ENCODE results near the gene LRRTM3.

Gene LRRTM3

DNA sequence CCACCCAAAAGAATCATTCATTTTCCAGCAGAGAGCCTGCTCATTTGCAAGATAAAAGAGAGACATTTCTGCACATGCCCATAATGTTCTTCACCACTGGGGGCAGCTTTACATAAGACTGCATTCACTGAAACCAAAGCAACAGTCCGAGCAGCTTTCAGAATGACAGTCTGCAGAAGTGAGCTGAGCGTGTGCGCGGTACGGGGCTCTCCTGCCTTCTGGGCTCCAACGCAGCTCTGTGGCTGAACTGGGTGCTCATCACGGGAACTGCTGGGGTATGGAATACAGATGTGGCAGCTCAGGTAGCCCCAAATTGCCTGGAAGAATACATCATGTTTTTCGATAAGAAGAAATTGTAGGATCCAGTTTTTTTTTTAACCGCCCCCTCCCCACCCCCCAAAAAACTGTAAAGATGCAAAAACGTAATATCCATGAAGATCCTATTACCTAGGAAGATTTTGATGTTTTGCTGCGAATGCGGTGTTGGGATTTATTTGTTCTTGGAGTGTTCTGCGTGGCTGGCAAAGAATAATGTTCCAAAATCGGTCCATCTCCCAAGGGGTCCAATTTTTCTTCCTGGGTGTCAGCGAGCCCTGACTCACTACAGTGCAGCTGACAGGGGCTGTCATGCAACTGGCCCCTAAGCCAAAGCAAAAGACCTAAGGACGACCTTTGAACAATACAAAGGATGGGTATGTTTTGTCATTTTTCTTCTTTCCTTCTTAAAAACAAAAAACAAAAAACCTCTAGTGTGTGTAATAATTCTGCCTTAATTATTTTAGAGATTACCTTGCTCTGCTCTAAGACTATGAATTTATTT, at the start of gene LRRTM3:
LRRTM3 (plus strand) TSS at position 141 of the 820 bp plus-strand sequence.
- peak; percentile 14 to 15 for DNase-seq
- no peak for TF ChIP-seq GATA1 (IDR thresholded peaks at IDR 0.05; ENCODE audit: low read depth, low read length)
- no peak for TF ChIP-seq POLR2A (IDR thresholded peaks at IDR 0.05; ENCODE audit: low read length)

GRCh38 chr10:66877361-66877760, 48.5 kb upstream of the LRRTM3 start:
- DNase-seq, result no peak
- TF ChIP-seq POLR2A (IDR thresholded peaks at IDR 0.05; ENCODE audit: low read length) (no peak), GATA1 (IDR thresholded peaks at IDR 0.05; ENCODE audit: low read depth, low read length) (no peak)

- DNase-seq, result no peak
- no peak for TF ChIP-seq GATA1 (IDR thresholded peaks at IDR 0.05; ENCODE audit: low read depth, low read length)
- no peak for TF ChIP-seq POLR2A (IDR thresholded peaks at IDR 0.05; ENCODE audit: low read length)
Observed at GRCh38 chr10:66880292-66880691, 45.5 kb upstream of the LRRTM3 start.

- no peak for TF ChIP-seq POLR2A (IDR thresholded peaks at IDR 0.05; ENCODE audit: low read length)
- TF ChIP-seq GATA1 (IDR thresholded peaks at IDR 0.05; ENCODE audit: low read depth, low read length), result no peak
Observed at GRCh38 chr10:66880826-66881225, 45.0 kb upstream of the LRRTM3 start.

GRCh38 chr10:66881814-66882213, 44.0 kb upstream of the LRRTM3 start:
- no peak for DNase-seq
- no peak for TF ChIP-seq POLR2A (IDR thresholded peaks at IDR 0.05; ENCODE audit: low read length)
- no peak for TF ChIP-seq GATA1 (IDR thresholded peaks at IDR 0.05; ENCODE audit: low read depth, low read length)

More at GRCh38 chr10:66880826-66881225, 45.0 kb upstream of the LRRTM3 start:
- no peak for DNase-seq

DNA sequence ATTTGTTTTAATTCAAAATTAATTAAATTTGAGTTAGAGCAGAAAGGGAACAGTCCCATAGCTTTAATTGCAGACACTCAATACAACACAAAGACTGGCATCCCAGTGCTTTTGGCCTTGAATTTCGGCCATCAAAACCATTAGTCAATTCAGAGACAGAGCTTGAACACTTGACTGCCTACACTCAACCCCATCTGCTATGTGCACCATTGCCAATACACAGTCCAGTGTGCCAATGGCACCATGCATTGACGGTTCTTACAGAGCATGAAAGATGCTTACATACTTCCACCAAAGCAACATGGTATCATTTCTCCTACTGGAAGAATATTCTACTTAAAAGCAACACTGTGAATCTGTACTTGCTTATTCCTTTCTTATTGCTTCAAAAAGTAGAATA, 43.6 kb upstream of the LRRTM3 start:
- TF ChIP-seq POLR2A (IDR thresholded peaks at IDR 0.05; ENCODE audit: low read length) (no peak), GATA1 (IDR thresholded peaks at IDR 0.05; ENCODE audit: low read depth, low read length) (no peak)
- no peak for DNase-seq

DNA sequence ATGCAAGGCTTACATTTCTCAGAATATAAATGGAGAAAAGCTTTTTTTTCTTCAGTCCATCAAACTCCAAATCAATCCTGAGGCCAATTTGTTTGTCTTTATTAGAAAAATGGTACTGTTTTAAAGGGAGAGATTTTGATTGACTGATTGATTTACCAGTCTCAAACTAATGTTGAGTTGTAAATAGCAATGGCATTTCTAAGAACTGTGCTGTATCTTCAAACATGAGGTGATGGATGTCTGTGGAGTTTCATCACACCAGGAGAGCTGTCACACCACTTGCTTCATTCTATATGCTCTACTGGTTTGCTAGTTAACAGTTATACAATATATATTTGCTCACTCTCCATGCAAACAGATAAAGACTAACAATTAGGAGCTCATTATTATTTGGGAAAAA, 39.0 kb upstream of the LRRTM3 start:
- TF ChIP-seq POLR2A (IDR thresholded peaks at IDR 0.05; ENCODE audit: low read length) (no peak), GATA1 (IDR thresholded peaks at IDR 0.05; ENCODE audit: low read depth, low read length) (no peak)
- no peak for DNase-seq

- no peak for DNase-seq
Observed at GRCh38 chr10:66888237-66888636, 37.6 kb upstream of the LRRTM3 start.

GRCh38 chr10:66892871-66893270, 33.0 kb upstream of the LRRTM3 start:
- no peak for DNase-seq
- TF ChIP-seq GATA1 (IDR thresholded peaks at IDR 0.05; ENCODE audit: low read depth, low read length) (no peak), POLR2A (IDR thresholded peaks at IDR 0.05; ENCODE audit: low read length) (no peak)

More at GRCh38 chr10:66888237-66888636, 37.6 kb upstream of the LRRTM3 start:
- TF ChIP-seq GATA1 (IDR thresholded peaks at IDR 0.05; ENCODE audit: low read depth, low read length), result no peak
- no peak for TF ChIP-seq POLR2A (IDR thresholded peaks at IDR 0.05; ENCODE audit: low read length)

GRCh38 chr10:66910671-66911070, 15.2 kb upstream of the LRRTM3 start:
- no peak for TF ChIP-seq GATA1 (IDR thresholded peaks at IDR 0.05; ENCODE audit: low read depth, low read length)
- TF ChIP-seq POLR2A (IDR thresholded peaks at IDR 0.05; ENCODE audit: low read length), result no peak

DNA sequence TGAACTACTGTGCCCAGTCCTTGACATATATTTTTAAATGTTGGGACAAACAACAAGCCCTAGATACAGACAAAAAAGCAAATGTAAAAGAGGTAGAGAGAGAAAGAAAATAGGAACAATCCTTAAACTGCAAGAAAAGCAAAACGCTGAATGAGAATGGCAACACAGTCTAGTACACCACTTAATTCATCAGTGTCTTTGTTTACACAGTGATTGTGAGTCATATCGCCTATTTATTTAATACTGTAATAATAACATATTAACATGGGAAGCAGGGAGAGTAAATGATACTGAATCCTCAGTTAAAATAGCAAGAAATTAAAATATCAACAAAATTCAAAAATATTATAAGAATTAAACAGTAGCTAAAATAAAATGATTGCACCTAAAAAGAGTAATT, 9.8 kb upstream of the LRRTM3 start:
- TF ChIP-seq POLR2A (IDR thresholded peaks at IDR 0.05; ENCODE audit: low read length), result no peak
- no peak for TF ChIP-seq GATA1 (IDR thresholded peaks at IDR 0.05; ENCODE audit: low read depth, low read length)
- no peak for DNase-seq

More at GRCh38 chr10:66910671-66911070, 15.2 kb upstream of the LRRTM3 start:
- no peak for DNase-seq

GRCh38 chr10:66917104-66917503, 8.7 kb upstream of the LRRTM3 start:
- no peak for DNase-seq
- no peak for TF ChIP-seq POLR2A (IDR thresholded peaks at IDR 0.05; ENCODE audit: low read length)
- TF ChIP-seq GATA1 (IDR thresholded peaks at IDR 0.05; ENCODE audit: low read depth, low read length), result no peak

- TF ChIP-seq GATA1 (IDR thresholded peaks at IDR 0.05; ENCODE audit: low read depth, low read length) (no peak), POLR2A (IDR thresholded peaks at IDR 0.05; ENCODE audit: low read length) (no peak)
Observed at GRCh38 chr10:66919248-66919647, 6.6 kb upstream of the LRRTM3 start.

DNA sequence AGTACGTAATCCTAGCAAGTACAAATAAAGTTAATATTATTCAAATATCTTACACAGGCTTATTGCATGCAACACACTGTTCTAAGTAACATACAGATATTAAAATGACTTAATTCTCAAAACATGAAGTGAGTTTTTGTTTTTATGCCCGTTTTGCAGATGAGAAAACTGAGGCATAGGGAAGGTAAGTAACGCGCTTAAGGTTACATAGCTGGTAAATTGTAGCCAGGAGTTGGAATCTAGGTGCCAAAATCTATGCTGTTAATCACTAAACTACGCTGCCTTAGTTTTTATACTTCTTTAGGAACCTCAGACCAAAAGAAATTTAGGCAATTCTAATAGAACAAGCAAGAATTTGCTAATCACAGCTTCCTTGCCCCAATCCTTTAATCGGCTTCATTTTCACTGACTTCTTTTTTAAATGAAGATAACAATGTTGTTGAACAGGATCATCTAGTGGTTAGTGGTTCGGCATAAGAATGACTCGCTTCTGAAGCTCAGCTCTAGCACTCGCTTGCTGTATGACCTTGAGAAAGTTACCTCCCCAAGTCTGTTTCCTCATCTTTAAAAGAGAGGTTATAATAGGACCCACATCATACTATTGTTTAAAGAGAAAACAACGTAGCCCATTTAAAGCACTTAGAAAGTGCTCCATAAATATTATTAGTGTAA, 1.0 kb upstream of the LRRTM3 start:
- no peak for TF ChIP-seq GATA1 (IDR thresholded peaks at IDR 0.05; ENCODE audit: low read depth, low read length)
- no peak for DNase-seq

More at GRCh38 chr10:66919248-66919647, 6.6 kb upstream of the LRRTM3 start:
- no peak for DNase-seq

DNA sequence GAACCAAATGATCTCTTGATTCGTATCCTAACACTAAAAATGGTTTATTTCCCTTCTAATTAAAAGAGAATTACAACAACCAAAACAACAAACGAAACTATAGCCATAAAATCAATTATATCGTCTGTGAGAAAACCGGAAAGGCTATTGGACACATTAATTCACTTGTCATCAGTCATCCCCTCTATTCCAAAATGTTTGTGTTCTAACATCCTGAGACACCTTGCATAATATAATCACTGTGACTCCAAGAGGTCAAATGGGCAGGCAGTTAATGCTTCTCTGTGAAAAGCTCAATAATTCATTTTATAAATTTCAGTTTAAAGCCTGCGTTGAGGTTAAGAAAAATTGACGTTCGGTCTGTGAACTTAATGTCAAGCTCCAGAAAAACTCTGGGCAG, 463 bp upstream of the LRRTM3 start:
- no peak for TF ChIP-seq POLR2A (IDR thresholded peaks at IDR 0.05; ENCODE audit: low read length)
- TF ChIP-seq GATA1 (IDR thresholded peaks at IDR 0.05; ENCODE audit: low read depth, low read length), result no peak
- DNase-seq, result no peak
